Naive thymus-derived CD8-positive, alpha-beta T cell (primary cell): ENCODE data around the gene ABCC1. TPM values are rescaled to one million over a fixed set of nuclear protein-coding genes. Genes with fewer than 3 reads are reported as not detected.
A peak's percentile ranks its signal among the peaks of the same experiment; 100 is the strongest.

Experiments used
- ATAC-seq, 2 donors: fragments of 150-1000 bp; cut with Tn5 transposase in 1 of 2; sonication (Bioruptor Pico), chemical (Tn5 transposase) in 1 of 2; 1 replicate in 1 of 2; 2 replicates in 1 of 2; pipeline ENCODE4 v1.10.0; 2021; ENCODE audit warnings: mild to moderate bottlenecking in 2 of 2, moderate library complexity in 2 of 2
- POLR2A ChIA-PET: fragments of 350-600 bp; sonication (Branson Sonifier 250); formaldehyde crosslinking; loops from one replicate; lab custom pipeline; 2021; ENCODE audit warnings: antibody characterized with exemption; lab: Charles Lee
- DNase-seq, 10 donors: peaks; one replicate each; pipeline versions ENCODE4 v3.0.0 to v3.0.0-alpha.2; 2020 to 2022
- H3K27ac Mint-ChIP-seq, 10 donors: one replicate each; pipeline ENCODE4 v1.8.0; 2020 to 2022; ENCODE audit warnings: mild to moderate bottlenecking in 10 of 10, mixed read lengths in 10 of 10, moderate library complexity in 4 of 10, inconsistent platforms in 1 of 10
- H3K27me3 Mint-ChIP-seq, 5 donors: one replicate each; pipeline ENCODE4 v1.8.0; 2021 to 2022; ENCODE audit warnings: mixed read lengths in 5 of 5
- H3K36me3 Mint-ChIP-seq, 3 donors: one replicate each; pipeline ENCODE4 v1.8.0; 2020 to 2022; ENCODE audit warnings: mixed read lengths in 3 of 3, mild to moderate bottlenecking in 2 of 3, inconsistent platforms in 1 of 3
- H3K4me1 Mint-ChIP-seq, 4 donors: one replicate each; pipeline ENCODE4 v1.8.0; 2021 to 2022; ENCODE audit warnings: mixed read lengths in 4 of 4
- H3K4me3 Mint-ChIP-seq, 10 donors: one replicate each; pipeline ENCODE4 v1.8.0; 2020 to 2022; ENCODE audit warnings: mild to moderate bottlenecking in 10 of 10, mixed read lengths in 10 of 10, moderate library complexity in 6 of 10, inconsistent platforms in 1 of 10
- H3K9me3 Mint-ChIP-seq, 9 donors: one replicate each; pipeline ENCODE4 v1.8.0; 2020 to 2022; ENCODE audit warnings: mixed read lengths in 9 of 9, mild to moderate bottlenecking in 3 of 9, inconsistent platforms in 1 of 9, moderate library complexity in 1 of 9
- polyA plus RNA-seq, 3 donors: library from polyadenylated mRNA; unstranded; fragments of 300-500 nt; fragmentation: Illumina TruSeq; gene quantifications; one replicate each; pipeline ENCODE4 v1.2.3, GENCODE V29; 2021
- total RNA-seq, 8 experiments: library from RNA in 2 of 8; stranded (reverse) in 2 of 8; gene quantifications; one replicate each; pipeline ENCODE4 v1.2.3 and lab custom pipeline; 2021 to 2026

ABCC1 gene
- total and polyA plus RNA-seq, 5 experiments from 2014 or later = 3.7 to 68.6 (median 9.0) TPM

DNA sequence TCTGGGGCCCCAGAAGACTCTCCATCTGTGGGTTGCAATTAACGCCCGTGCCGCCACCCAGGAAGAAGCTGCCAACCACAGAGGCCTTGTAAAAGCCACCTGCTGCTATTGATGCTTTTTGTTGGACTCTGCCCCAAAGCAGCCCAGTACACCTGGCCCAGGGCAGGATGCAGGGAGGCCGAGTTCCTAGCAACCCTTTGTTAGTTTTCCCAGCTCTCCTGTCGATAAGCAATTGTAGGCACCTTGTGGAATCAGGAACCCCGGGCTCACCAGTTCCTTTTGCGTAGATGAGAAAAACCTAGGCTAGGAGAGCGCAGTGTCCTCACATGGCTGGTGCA is 170.6 kb downstream of the ABCC1 start:
- ATAC-seq (no peak), DNase-seq (no peak)
- Mint-ChIP-seq H3K27me3 (no peaks in the 10 kb centered on the region), H3K27ac (peak overlapping the region in 6 of 10 donors; percentile 12 to 91 (median 80)), H3K4me1 (peaks cover 0 to 6% (median 2%) of the 10 kb centered on the region in 4 donors), H3K9me3 (peaks cover 0 to 32% (median 14%) of the 10 kb centered on the region in 9 donors), H3K4me3 (no peak overlapping the region), H3K36me3 (peaks cover 31 to 91% (median 74%) of the 10 kb centered on the region in 3 donors)
- POLR2A ChIA-PET = interaction anchor here (0.6 kb wide), 1 partner anchor 377 kb away, joined by 5 read pairs; no protein-coding TSS in a partner anchor

DNA sequence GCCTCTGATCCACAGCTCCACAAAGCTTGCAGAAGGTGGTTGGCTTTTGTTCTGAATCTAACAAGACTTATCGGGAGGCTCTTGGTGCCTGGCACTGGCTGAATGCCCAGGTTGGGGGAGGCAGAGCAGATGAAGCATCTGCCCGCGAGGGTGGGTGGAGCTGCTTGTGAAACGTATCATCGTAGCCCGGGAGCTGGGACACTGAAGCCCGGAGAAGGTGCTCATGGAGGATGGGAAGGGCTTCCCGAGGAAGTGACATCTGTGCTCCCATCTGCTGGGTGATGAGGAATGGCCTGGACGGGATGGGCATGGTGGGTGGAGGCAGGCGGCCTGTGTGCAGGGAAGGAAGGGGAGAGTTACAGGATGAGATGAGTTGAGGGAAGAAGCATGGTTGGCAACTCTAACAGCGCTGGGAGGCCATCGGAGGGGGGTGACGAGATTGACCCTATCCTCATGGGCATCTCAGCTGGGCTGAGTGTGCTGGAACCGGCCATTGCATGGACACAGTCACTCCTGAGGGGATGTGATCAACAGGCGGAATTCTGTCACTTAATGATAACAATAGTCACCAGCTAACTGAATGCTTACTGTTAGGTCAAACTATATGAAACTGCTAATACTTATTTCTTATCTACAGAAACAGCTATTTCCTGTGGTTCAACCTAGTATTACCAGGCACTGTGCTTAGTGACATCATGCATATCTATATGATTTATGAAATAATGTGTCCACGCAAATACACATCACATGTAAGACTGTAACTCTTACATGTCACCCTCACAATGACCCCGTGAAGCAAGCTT is 171.2 kb downstream of the ABCC1 start:
- H3K27ac Mint-ChIP-seq = peak overlapping the region in 8 of 10 donors; percentile 12 to 91 (median 76)

DNA sequence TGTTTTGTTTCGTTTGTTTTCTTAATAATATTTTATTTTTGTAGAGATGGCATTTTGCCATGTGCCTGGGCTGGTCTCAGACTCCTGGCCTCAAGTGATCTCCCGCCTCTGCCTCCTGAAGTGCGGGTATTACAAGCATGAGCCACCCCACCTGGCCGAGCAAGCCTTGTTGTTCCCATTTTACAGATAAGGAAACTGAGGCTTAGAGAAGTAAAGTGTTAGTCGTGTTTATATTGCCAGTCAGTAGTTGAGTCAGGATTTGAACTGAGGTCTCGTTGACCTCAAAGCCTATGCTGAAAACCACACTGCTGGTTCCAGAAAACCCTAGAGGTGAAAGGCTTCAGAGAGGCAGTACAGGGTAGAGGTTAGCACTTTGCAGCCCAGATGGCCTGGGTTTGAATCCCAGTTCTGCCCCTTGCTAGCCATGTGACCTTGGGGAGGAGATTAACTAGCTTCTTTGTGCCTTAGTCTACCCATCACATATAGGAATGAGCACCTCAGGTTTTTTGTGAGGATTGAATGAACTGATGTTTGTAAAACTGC is 171.8 kb downstream of the ABCC1 start:
- Mint-ChIP-seq H3K27ac (peak overlapping the region in 2 of 10 donors; percentile 17 to 34), H3K27me3 (no peaks in the 10 kb centered on the region), H3K4me1 (peaks cover 0 to 6% (median 2%) of the 10 kb centered on the region in 4 donors), H3K36me3 (peaks cover 33 to 91% (median 70%) of the 10 kb centered on the region in 3 donors), H3K9me3 (peaks cover 0 to 31% (median 14%) of the 10 kb centered on the region in 9 donors), H3K4me3 (no peak overlapping the region)
- POLR2A ChIA-PET = no interaction called here
- no peak for ATAC-seq
- DNase-seq = no peak

More for the DNA sequence above, 171.2 kb downstream of the ABCC1 start:
- no peak for ATAC-seq
- Mint-ChIP-seq H3K4me3 (peak overlapping the region in 2 of 10 donors; percentile 41 to 63), H3K36me3 (peaks cover 30 to 90% (median 72%) of the 10 kb centered on the region in 3 donors), H3K9me3 (peaks cover 0 to 31% (median 14%) of the 10 kb centered on the region in 9 donors), H3K27me3 (no peaks in the 10 kb centered on the region), H3K4me1 (peaks cover 0 to 6% (median 2%) of the 10 kb centered on the region in 4 donors)
- POLR2A ChIA-PET = interaction anchor here (0.6 kb wide), 1 partner anchor 378 kb away, joined by 5 read pairs; no protein-coding TSS in a partner anchor
- DNase-seq = no peak

DNA sequence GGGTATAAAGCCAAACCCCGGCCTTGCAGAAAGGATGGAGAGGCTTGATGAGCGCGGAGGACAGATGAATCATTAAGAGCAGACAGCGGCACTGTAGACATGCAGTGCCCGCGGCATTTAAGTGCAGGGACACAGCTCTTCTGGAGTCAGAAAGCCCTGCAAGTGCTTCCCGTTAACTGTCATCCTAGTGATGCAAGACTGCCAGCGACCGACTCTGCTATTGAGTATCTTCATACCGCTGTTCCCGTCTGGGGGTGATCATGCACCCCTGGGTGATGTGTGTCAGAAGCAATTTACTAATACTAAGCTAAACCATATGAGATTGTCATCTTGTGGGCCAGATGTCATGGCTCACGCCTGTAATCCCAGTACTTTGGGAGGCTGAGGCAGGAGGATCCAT is 172.8 kb downstream of the ABCC1 start:
- POLR2A ChIA-PET = interaction anchor here (0.7 kb wide), 1 partner anchor 254 kb away, joined by 9 read pairs; no protein-coding TSS in a partner anchor
- Mint-ChIP-seq H3K9me3 (peaks cover 0 to 29% (median 14%) of the 10 kb centered on the region in 9 donors), H3K36me3 (peaks cover 33 to 90% (median 62%) of the 10 kb centered on the region in 3 donors), H3K4me1 (peaks cover 0 to 6% (median 2%) of the 10 kb centered on the region in 4 donors), H3K4me3 (no peak overlapping the region), H3K27me3 (no peaks in the 10 kb centered on the region), H3K27ac (peak overlapping the region in 2 of 10 donors; percentile 32 to 43)
- no peak for ATAC-seq
- no peak for DNase-seq

DNA sequence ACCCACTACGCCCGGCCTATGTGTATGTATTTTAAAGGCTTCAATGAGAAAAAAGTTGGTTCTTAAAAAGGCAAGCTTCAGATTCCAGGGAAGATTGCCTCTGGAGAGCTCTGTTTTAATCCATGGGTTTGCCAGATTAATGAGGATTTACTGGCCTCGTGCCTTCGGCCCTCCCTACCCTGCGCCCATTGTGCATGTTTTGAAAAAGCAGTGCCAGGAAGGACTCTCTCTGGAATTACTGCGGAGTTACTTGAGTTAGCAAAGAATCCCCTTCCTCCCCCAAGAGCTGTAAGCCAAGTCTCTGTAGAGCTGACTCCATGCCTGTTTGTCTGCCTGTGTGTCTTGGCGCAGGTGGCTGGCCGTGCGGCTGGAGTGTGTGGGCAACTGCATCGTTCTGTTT is 175.0 kb downstream of the ABCC1 start:
- POLR2A ChIA-PET = no interaction called here
- peaks cover 24 to 87% (median 46%) of the 10 kb centered on the region in 3 donors for H3K36me3 Mint-ChIP-seq
- ATAC-seq = no peak
- DNase-seq = no peak
- peak overlapping the region in 1 of 10 donors; percentile 53 for H3K27ac Mint-ChIP-seq
- peaks cover 0 to 19% (median 11%) of the 10 kb centered on the region in 9 donors for H3K9me3 Mint-ChIP-seq
- H3K4me1 Mint-ChIP-seq = peaks cover 2 to 9% (median 3%) of the 10 kb centered on the region in 4 donors
- no peak overlapping the region for H3K4me3 Mint-ChIP-seq
- H3K27me3 Mint-ChIP-seq = no peaks in the 10 kb centered on the region

DNA sequence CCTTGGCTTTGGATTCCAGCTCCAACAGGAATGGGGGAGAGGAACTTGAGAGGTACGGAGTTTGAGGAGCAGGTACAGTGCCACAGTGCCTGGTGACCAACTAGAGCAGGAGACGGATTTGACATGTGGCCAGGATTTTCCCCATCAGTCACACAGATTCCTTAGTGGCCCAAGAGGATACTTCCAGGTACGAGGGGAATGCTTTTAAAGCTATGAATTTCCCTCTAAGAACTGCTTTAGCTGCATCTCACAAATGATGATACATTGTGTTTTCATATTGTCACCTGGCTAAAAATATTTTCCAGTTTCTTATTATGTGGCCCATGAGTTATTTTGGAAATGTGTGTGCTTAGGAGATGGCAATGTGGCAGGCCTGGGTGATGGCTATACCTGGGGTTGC is 175.6 kb downstream of the ABCC1 start:
- Mint-ChIP-seq H3K9me3 (peaks cover 0 to 19% (median 11%) of the 10 kb centered on the region in 9 donors), H3K27ac (peak overlapping the region in 1 of 10 donors; percentile 53), H3K36me3 (peaks cover 24 to 86% (median 46%) of the 10 kb centered on the region in 3 donors), H3K4me1 (peaks cover 0 to 9% (median under 1%) of the 10 kb centered on the region in 4 donors), H3K27me3 (no peaks in the 10 kb centered on the region), H3K4me3 (no peak overlapping the region)
- DNase-seq (no peak), ATAC-seq (no peak)
- POLR2A ChIA-PET = no interaction called here

DNA sequence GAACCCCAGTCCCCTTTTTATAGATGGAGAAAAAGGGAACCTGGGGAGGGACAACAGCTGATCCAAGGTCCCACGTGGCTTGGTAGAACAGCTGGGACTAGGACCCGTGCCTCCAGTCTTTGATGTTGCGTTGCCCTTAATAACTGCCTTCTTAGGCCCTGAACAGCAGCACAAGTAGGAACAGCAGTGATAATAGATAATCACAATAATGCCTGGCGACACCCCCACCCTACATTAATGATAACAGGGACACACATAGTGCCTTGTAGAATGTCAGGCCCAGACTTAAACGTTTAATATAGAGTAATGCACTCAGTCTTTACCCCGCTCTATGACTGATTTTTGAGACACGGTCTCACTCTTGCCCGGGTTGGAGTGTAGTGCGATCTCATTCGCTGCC is 177.5 kb downstream of the ABCC1 start:
- Mint-ChIP-seq H3K4me1 (peaks cover 0 to 6% (median under 1%) of the 10 kb centered on the region in 4 donors), H3K4me3 (peak overlapping the region in 1 of 10 donors; percentile 15), H3K36me3 (peaks cover 24 to 85% (median 36%) of the 10 kb centered on the region in 3 donors), H3K27ac (peak overlapping the region in 3 of 10 donors; percentile 51 to 77 (median 75)), H3K9me3 (peaks cover 0 to 19% (median 11%) of the 10 kb centered on the region in 9 donors), H3K27me3 (no peaks in the 10 kb centered on the region)
- ATAC-seq = no peak
- POLR2A ChIA-PET = no interaction called here
- no peak for DNase-seq

DNA sequence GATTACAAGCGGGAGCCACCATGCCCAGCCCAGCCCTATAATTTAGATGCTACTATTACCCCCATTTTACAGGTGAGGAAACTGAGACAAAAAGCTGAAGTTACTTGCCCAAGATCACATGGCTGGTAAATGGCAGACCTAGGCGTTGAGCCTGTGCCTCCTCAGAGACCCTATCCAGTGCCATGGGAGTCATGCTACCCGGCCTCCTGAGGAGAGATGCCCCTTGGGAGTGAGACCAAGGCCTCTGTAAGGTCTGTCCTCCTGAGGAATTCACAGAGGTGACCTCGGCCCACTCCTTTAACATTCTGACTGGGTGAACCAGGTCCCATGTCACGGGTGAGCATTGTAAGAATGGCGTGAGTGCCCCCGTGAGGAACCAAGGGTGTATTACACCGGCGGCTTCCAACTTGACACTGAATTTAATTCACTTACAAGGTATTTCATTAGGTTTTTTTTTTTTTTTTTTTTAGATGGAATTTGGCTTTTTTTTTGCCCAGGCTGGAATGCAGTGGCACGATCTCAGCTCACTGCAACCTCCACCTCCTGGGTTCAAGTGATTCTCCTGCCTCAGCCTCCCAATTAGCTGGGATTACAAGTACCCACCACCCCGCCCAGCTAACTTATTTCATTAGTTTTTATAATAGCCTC is 178.2 kb downstream of the ABCC1 start:
- Mint-ChIP-seq H3K4me1 (peaks cover 0 to 6% (median under 1%) of the 10 kb centered on the region in 4 donors), H3K27ac (peak overlapping the region in 5 of 10 donors; percentile 19 to 75 (median 48)), H3K27me3 (no peaks in the 10 kb centered on the region), H3K9me3 (peaks cover 0 to 19% (median 11%) of the 10 kb centered on the region in 9 donors), H3K4me3 (no peak overlapping the region), H3K36me3 (peaks cover 20 to 85% (median 34%) of the 10 kb centered on the region in 3 donors)
- POLR2A ChIA-PET = interaction anchor here (0.7 kb wide), 2 partner anchors 12 to 356 kb away, joined by 3 to 5 read pairs; no protein-coding TSS in a partner anchor
- ATAC-seq (peak; percentile 85 to 90), DNase-seq (peak; percentile 39 to 81 (median 63))

DNA sequence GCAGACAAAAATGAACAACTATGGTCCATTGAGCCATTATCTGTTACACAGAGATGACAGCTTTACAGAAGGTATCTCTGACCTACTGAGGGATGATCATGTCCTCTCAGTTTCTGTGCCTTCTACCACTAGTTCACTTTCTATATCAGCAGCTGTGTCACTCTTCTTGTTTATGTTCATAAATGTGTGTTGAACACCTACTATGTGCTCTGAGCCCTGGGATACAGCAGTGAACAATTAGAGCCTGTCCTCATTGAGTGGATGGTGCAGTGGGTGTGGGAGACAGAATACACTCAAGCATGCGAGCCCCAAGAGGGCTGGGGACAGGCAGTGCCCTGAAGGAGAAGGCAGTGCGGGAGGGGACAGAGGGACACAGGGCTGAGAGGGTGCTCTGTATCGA is 181.8 kb downstream of the ABCC1 start:
- Mint-ChIP-seq H3K27me3 (no peaks in the 10 kb centered on the region), H3K36me3 (peaks cover 0 to 86% (median 24%) of the 10 kb centered on the region in 3 donors), H3K9me3 (no peaks in the 10 kb centered on the region), H3K4me1 (peaks cover 0 to 6% (median 2%) of the 10 kb centered on the region in 4 donors), H3K27ac (peak overlapping the region in 1 of 10 donors; percentile 51), H3K4me3 (no peak overlapping the region)
- DNase-seq (no peak), ATAC-seq (no peak)
- POLR2A ChIA-PET = interaction anchor here (0.6 kb wide), 2 partner anchors 37 to 186 kb away, joined by 3 to 4 read pairs; no protein-coding TSS in a partner anchor

DNA sequence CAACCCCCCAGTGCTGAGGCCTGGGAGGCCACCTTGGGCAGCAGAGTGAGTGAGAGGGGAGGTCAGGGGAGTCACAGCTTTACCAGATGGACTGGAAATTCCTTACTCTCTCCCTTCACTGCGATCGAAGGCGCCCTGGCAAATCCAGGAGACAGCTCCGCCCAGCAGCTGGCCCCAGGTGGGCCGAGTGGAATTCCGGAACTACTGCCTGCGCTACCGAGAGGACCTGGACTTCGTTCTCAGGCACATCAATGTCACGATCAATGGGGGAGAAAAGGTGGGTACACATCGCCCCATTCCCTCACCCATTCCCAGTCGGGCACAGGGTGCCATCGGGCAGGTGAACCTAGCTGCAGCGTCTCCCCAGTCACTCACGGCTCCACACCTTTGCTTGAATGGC is 182.2 kb downstream of the ABCC1 start:
- Mint-ChIP-seq H3K4me3 (no peak overlapping the region), H3K4me1 (peaks cover 0 to 6% (median 2%) of the 10 kb centered on the region in 4 donors), H3K9me3 (no peaks in the 10 kb centered on the region), H3K27ac (peak overlapping the region in 3 of 10 donors; percentile 49 to 53 (median 51)), H3K27me3 (no peaks in the 10 kb centered on the region), H3K36me3 (peaks cover 0 to 87% (median 24%) of the 10 kb centered on the region in 3 donors)
- no peak for ATAC-seq
- POLR2A ChIA-PET = interaction anchor here (0.6 to 0.7 kb wide), 2 partner anchors 187 to 243 kb away, joined by 3 read pairs; no protein-coding TSS in a partner anchor
- DNase-seq = no peak

DNA sequence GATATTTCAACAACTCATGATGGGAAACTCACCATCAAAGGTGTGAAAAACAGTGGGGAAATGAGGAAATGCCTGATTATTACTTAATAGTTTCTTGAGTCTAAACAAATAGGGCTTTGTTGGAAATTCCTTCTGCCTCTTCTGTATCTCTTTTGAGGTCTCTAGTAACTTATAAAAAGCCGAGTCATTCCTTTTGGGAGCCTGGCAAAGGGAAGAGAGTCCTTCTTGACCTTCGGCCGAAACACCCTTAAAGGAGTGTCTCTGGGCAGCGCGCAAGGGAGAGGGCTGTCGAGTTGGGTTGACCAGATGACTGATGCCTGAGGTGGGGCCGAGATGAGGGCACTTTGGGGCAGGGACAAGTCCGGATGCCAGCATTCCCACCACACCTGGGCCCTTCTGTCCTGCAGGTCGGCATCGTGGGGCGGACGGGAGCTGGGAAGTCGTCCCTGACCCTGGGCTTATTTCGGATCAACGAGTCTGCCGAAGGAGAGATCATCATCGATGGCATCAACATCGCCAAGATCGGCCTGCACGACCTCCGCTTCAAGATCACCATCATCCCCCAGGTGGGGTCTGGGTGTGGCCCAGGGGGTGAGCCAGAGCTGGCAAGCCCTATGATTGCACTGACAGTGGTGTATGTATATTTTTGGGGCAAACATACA is 184.7 kb downstream of the ABCC1 start:
- Mint-ChIP-seq H3K4me3 (peak overlapping the region in 1 of 10 donors; percentile 42), H3K9me3 (no peaks in the 10 kb centered on the region), H3K27me3 (no peaks in the 10 kb centered on the region), H3K27ac (peak overlapping the region in 1 of 10 donors; percentile 31), H3K4me1 (peaks cover 0 to 2% (median under 1%) of the 10 kb centered on the region in 4 donors), H3K36me3 (peaks cover 0 to 93% (median 27%) of the 10 kb centered on the region in 3 donors)
- POLR2A ChIA-PET = interaction anchor here (0.7 kb wide), 1 partner anchor 533 kb away, joined by 3 read pairs; no protein-coding TSS in a partner anchor
- ATAC-seq = no peak
- no peak for DNase-seq
